ENCODE data around the gene TAS2R50. TPM values are rescaled to one million over a fixed set of nuclear protein-coding genes. Genes with fewer than 3 reads are reported as not detected.

The TAS2R50 gene
- total and polyA plus RNA-seq, 2 donors = 20.0 TPM; not detected in 1

DNA sequence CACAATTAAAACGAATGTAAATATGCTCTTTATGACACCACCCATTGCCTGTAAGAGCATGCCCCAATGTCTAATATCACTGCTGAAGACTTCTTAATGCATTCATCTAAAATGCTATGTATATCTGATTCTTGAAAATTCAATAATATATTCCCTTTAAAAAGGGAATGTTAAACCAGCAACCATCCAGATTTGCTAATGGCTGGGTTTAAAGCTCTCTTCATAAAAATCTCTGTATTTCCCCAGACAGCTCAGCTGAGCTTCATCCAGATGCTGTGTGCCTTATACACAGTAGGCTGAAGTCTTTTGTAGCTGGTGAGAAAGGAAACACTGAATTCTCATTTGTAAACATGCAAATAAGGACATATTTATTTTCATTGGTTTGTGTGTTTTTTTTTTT lies 47.5 kb downstream of the TAS2R50 start, which contains the start of gene TAS2R14:
Gene TAS2R14 (minus strand): TSS at position 101 of the 400 bp plus-strand sequence. CDS start 56 bp downstream, at position 45.
- no peak for DNase-seq (ENCODE audit: extremely low spot score)
- no peak within 1 kb of the TSS for H3K27ac ChIP-seq (ENCODE audit: low read depth)
- no peaks in the 10 kb centered on the region for H3K36me3 ChIP-seq (ENCODE audit: insufficient read depth)
- H3K4me1 ChIP-seq (ENCODE audit: insufficient read depth) = no peaks in the 10 kb centered on the region
- WGBS = 75% methylated on average over 1 of the region's 1 CpG
- H3K4me3 ChIP-seq (ENCODE audit: low read depth, low read length) = no peak within 1 kb of the TSS

DNA sequence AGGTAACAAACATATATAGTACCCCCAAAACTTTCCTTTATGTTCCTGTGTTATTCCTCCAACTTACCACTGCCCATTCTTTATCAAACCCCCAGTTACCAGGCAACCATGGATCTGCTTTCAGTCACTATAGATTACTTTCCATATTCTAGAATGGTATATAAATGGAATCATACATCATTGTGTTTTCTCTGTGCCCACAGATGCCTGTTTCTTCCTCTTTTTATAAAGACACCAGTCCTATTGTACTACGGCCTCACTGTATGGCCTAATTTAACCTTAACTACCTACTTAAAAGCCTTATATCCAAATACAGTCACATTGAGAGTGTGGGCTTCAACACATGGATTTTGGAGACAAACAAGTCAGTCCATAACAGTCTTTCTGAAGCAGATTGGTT lies 50.2 kb downstream of the TAS2R50 start:
- Histone ChIP-seq H3K36me3 (ENCODE audit: insufficient read depth) (no peaks in the 10 kb centered on the region), H3K4me3 (ENCODE audit: low read depth, low read length) (no peak overlapping the region), H3K27ac (ENCODE audit: low read depth) (no peak overlapping the region), H3K4me1 (ENCODE audit: insufficient read depth) (no peaks in the 10 kb centered on the region)
- DNase-seq (ENCODE audit: extremely low spot score) = no peak
- WGBS = 94% methylated on average over 1 of the region's 1 CpG

Other genes with a start within 250 kb of the TAS2R50 start
- gene TAS2R7, start 184.3 kb downstream of the TAS2R50 start, total RNA-seq = not detected
- not detected for gene TAS2R7, start 184.3 kb downstream of the TAS2R50 start, polyA plus RNA-seq
- 0.58 TPM for gene TAS2R8, start 179.6 kb downstream of the TAS2R50 start, total RNA-seq
- gene TAS2R8, start 179.6 kb downstream of the TAS2R50 start, polyA plus RNA-seq = not detected
- gene TAS2R9, start 176.7 kb downstream of the TAS2R50 start, total RNA-seq = 0.37 TPM
- gene TAS2R9, start 176.7 kb downstream of the TAS2R50 start, polyA plus RNA-seq = not detected
- 7.8 TPM for gene TAS2R10, start 160.6 kb downstream of the TAS2R50 start, total RNA-seq
- not detected for gene TAS2R10, start 160.6 kb downstream of the TAS2R50 start, polyA plus RNA-seq
- gene PRR4, start 137.4 kb downstream of the TAS2R50 start, total RNA-seq = 4.4 TPM
- gene PRR4, start 137.4 kb downstream of the TAS2R50 start, polyA plus RNA-seq = 2.0 TPM
- 103 TPM for gene PRH1, start 102.7 kb downstream of the TAS2R50 start, total RNA-seq
- gene PRH1, start 102.7 kb downstream of the TAS2R50 start, polyA plus RNA-seq = 4.5 TPM
- 14.3 TPM for gene TAS2R13, start 77.3 kb downstream of the TAS2R50 start, total RNA-seq
- gene TAS2R13, start 77.3 kb downstream of the TAS2R50 start, polyA plus RNA-seq = not detected
- gene PRH2, start 57.7 kb downstream of the TAS2R50 start, total RNA-seq = not detected
- gene PRH2, start 57.7 kb downstream of the TAS2R50 start, polyA plus RNA-seq = not detected
- gene TAS2R14, start 47.6 kb downstream of the TAS2R50 start, total RNA-seq = 20.3 TPM
- 1.2 TPM for gene TAS2R14, start 47.6 kb downstream of the TAS2R50 start, polyA plus RNA-seq
- 23.7 TPM for gene TAS2R20, start 11.4 kb upstream of the TAS2R50 start, total RNA-seq
- 0.22 TPM for gene TAS2R20, start 11.4 kb upstream of the TAS2R50 start, polyA plus RNA-seq
- 24.5 TPM for gene TAS2R19, start 35.7 kb upstream of the TAS2R50 start, total RNA-seq
- gene TAS2R19, start 35.7 kb upstream of the TAS2R50 start, polyA plus RNA-seq = 0.24 TPM
- 27.1 TPM for gene TAS2R31, start 44.5 kb upstream of the TAS2R50 start, total RNA-seq
- 0.15 TPM for gene TAS2R31, start 44.5 kb upstream of the TAS2R50 start, polyA plus RNA-seq
- gene TAS2R46, start 75.4 kb upstream of the TAS2R50 start, total RNA-seq = 11.7 TPM
- not detected for gene TAS2R46, start 75.4 kb upstream of the TAS2R50 start, polyA plus RNA-seq
- 23.7 TPM for gene TAS2R43, start 105.4 kb upstream of the TAS2R50 start, total RNA-seq
- not detected for gene TAS2R43, start 105.4 kb upstream of the TAS2R50 start, polyA plus RNA-seq
- gene TAS2R30, start 147.7 kb upstream of the TAS2R50 start, total RNA-seq = 42.9 TPM
- gene TAS2R30, start 147.7 kb upstream of the TAS2R50 start, polyA plus RNA-seq = not detected
- 10.8 TPM for gene SMIM10L1, start 184.3 kb upstream of the TAS2R50 start, total RNA-seq
- 12.8 TPM for gene SMIM10L1, start 184.3 kb upstream of the TAS2R50 start, polyA plus RNA-seq
- not detected for gene TAS2R42, start 200.0 kb upstream of the TAS2R50 start, total RNA-seq
- gene TAS2R42, start 200.0 kb upstream of the TAS2R50 start, polyA plus RNA-seq = not detected